ENCODE results near the gene IRF1.
A peak's percentile ranks its signal among the peaks of the same experiment; 100 is the strongest.

IRF1 gene

DNA sequence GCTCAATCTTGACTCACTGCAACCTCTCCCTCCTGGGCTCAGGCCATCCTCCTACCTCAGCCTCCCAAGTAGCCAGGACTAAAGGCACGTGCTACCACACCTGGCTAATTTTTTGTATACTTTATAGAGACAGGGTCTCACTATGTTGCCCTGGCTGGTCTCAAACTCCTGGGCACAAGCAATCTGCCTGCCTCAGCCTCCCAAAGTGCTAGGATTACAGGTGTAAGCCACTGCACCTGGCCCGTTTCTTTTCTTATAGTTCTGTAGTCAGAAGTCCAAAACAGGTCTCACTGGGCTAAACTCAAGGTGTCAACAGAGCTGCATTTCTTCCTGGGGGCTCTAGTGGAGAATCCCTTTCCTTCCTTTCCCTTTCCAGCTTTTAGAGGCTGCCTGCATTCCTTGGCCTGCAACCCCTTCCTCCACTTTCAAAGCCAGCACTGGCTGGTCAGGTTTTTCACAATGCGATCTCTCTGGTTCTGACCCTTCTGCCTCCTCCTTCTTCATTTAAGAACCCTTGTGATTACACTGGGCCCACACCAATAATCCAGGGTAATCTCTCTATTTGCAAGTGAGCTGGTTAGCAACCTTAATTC lies 16.3 kb downstream of the IRF1 start:
- peak; percentile 40 for DNase-seq

GRCh38 chr5:132473668-132474067 lies 16.9 kb downstream of the IRF1 start:
- peak; percentile 53 for DNase-seq

- DNase-seq: peak; percentile 84
Observed at GRCh38 chr5:132473019-132473531, 17.5 kb downstream of the IRF1 start.

DNA sequence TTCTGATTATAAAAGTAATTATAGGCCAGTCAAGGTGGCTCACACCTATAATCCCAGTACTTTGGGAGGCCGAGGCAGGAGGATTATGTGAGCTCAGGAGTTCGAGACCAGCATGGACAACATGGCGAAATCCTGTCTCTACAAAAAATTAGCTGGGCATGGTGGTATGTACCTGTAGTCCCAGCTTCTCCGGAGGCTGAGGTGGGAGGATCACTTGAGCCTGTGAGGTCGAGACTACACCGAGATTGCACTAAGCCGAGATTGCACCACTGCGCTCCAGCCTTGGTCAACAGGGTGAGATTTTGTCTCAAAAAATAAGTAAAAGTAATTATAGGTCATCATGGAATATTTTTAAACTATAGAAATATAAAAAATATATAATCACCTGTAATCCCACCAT lies 18.1 kb downstream of the IRF1 start:
- peak; percentile 50 for DNase-seq

DNA sequence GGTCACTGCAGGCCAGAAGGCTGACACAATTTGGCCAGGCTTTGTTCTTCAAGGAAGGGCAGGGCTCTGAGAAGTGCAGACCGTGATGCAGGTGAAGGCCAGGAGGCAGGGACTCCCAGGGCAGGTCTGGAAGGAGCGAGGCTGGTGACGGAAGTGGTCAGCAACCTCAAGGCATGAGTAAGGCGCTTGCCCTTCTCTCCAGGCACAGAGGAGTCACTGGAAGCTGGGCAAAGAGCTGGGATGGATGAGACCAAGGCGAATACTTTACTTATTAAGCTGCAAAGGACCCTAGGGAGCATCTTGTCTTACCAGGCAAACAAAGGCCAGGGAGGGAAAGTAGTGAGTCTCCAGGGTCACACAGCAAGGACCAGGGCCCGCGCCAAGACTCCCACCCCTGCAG lies 18.6 kb downstream of the IRF1 start:
- peak; percentile 53 for DNase-seq

GRCh38 chr5:132471151-132471907 lies 19.2 kb downstream of the IRF1 start:
- DNase-seq: peak; percentile 42

DNA sequence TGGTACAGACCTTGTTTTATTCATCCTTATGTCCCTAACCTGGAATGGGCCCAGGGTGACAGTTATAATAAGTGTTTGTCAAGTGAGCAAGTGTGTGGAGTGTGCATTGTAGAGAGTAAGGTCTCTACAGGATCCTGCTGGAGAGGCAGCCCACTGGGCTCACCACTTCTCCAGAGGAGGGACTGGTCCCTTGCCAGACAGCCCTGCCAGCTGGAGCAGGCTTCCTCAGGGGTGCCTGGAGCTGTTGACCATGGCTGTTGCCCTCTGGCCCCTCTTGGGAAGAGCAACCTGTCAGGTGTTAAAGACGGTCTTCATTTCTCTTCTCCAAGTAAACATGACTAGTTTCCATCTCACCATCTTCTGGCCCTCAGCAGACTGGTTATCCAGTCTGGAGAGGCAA lies 20.0 kb downstream of the IRF1 start:
- peak; percentile 51 for DNase-seq

DNA sequence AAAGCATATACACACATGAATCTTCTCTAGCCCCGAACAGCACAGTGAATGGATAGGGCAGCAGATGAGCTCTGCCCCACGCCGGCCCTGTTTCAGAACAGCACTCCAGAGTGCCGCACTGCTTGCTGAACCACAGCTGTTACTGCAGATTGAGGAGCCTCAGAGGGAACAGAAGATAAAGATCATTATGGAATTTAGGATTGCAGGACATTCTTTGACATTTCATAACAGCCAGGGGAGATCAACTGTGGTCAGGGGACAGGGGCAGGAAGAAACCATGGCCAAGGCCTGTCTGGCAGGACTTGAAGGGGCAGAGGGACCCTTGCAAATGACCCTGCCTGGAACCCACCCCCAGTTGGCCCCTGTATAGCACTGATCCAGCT lies 20.6 kb downstream of the IRF1 start:
- DNase-seq: peak; percentile 46

DNA sequence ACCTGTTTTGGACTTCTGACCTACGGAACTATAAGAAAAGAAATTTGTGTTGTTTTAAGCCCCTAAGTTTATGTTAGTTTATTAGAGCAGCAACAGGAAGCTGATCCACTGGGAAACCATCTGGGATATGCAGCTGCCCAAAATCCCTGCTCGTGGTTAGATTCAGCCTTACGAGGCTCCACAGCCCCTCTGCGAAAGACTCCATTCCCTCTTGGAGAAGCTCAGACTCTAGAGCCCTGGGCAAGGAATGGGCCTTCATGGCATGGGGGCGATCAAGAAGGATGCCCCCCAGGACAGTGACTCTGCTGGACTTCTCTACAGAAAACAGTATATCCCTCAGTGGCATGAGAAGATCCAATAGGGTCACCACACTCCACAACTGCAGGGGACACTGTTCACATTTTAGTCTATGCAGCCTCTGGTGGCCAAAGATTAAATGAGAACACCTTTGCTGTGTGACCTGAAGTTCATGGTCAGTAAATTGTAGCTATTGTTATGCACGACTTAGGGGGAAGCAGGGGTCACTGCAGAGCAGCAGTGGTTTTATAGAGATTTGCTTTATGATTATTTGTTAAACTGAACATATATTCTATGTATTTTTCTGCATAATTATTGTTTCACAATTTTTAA lies 21.1 kb downstream of the IRF1 start:
- DNase-seq: peak; percentile 43

DNA sequence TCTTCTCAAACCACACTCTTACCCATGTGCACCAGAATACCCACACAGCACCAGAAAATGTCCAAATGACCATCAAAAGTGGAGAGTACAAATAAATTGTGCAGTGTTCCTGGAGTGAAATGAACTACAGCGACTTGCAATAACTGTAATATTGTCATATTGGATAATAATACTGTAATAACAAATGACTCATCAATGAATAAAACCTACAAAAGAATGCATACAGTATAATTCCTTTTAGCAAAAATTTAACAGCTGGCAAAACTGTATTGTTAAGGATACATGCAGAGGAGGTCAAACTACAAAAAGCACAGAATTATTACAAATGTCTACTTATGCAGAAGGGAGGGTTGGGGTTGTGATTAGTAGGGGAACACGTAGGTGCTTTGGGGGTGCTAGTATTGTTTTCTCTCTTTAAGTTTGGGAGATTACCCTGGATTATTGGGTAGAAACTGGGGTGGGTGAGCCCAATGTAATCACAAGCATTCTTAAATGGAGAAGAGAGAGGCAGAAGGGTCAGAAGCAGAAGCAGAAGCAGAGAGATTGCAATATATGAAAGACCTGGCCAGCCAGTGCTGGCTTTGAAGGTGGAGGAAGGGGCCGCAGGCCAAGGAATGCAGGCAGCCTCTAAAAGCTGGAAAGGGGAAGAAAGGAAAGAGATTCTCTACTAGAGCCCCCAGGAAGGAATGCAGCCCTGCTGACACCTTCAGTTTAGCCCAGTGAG lies 21.8 kb downstream of the IRF1 start:
- peak; percentile 36 for DNase-seq

DNA sequence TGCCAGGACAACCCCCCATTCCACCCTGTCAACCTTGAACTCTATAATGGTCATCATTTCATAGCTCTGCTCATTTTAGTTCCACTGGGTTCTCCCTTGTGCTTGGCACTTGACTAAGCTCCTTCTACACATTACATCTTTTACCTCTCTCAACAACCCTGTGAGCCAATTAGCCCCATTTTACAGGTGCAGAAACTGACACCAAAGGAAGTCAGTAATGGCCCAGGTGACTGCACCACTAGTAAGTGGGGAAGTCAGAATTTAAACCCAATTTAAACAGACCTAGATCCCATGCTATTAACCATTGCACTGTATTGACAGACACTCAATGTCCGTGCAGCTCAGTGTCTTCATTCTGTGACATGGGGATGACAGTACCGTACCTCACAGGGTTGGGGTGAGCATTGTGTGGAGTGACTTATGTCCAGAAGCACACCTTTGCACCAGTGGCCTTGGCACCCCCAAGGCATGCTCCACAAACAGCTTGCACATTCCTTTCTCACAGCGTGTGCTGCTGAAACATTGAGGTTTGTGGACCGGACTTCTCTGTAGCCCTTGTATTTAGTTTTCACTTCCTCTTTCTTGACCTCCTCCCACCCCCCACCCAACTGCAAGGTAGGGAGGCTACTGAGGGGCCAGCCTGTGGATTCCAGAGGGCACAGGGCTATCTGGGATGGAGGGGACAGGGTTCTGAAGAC lies 23.1 kb downstream of the IRF1 start:
- DNase-seq: peak; percentile 48

GRCh38 chr5:132466433-132467286 lies 23.9 kb downstream of the IRF1 start:
- no peak for DNase-seq

DNA sequence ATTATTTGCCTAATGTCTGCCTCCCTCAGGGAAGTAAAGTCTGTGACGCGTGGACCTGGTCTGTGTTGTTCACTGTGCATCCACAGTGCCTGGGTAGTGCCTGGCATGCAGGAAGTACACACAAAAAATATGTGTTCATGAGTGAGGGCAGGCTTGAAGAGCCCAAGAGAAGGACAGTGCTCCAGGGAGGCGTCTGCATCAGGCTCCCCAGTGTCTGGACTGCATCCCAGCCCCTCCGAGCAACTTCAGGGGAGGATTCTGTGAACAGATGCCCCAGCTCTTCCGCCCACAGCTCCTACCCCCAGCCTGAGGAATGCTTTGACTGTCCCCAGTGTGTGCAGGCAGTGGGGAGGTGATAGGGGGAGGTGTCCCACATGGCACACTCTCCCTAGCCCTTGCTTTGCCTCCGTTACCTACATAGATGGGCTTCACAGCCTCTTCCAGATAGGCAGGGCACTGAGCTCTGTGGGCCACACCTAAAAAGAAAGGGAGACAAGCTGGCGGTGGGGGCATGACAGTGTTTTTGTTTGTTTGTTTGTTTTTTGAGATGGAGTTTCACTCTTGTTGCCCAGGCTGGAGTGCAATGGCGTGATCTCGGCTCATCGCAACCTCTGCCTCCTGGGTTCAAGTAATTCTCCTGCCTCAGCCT lies 25.4 kb downstream of the IRF1 start:
- DNase-seq: peak; percentile 53

- DNase-seq: no peak
Observed at GRCh38 chr5:132464156-132464939, 26.2 kb downstream of the IRF1 start.

DNA sequence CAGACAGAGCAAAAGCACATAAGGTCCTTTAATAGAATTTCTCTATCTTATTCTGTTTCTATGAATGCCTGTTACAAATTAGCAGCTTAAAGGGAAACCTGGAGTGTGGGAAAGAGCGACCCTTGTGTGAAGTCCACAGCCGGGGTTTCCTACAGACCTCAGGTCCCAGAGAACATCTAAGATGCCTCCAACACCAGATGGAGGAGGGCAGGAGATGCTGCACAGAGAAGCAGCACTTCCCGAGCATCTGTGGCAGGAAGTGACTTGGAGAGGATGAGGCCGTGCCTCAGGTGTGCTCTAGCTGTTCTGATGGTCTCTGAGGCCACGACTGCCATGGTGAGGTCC lies 26.8 kb downstream of the IRF1 start:
- DNase-seq: no peak

DNA sequence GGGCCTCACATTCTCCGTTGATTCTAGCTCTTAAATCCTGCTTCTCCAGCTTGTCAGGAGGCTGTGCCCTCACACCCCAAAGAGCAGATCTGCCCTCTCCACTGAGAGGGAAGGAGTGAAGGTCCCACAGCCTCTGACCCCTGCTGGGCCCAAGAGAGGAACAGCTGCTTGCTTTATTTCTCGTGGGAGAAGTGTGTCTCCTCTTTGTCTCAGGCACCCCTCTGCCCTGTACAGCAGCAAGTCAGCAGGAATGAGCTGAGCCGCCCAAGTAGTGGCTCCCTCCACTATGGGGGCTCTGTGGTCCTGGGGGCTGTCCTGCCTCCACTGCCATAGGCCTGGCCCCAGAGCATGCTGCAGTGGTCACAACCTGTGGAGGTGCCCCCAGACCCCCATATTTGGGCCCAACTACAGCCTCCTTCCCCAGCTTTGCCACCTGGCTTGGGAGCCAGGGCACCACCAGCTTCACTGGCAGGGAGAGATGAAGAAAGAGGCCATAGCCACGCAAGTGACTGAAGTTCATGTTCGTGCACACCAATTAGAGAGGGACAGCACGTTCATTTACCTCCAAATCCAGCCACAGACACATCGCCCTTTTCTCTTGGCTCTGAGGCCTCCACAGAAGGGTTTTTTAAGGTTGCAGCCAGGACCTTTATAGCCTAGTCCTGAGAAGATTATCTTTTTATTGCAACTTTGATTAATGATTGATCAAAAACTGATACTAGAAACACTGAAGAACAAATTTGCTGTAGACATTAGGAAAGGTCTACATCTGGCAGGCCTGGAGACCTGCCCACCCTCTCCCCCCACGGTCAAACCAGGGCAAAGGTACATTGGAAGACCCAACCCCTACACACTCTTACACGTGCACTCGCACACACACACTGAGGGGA lies 27.5 kb downstream of the IRF1 start:
- DNase-seq: no peak

GRCh38 chr5:132462333-132462732 lies 28.2 kb downstream of the IRF1 start:
- no peak for DNase-seq

GRCh38 chr5:132461569-132462070 lies 29.0 kb downstream of the IRF1 start:
- DNase-seq: no peak

Data from activated CD8-positive, alpha-beta memory T cell treated with anti-CD3 and anti-CD28 coated beads, Interleukin-2, amount 50 U/mL, for 48 hours (primary cell).